ENCODE measurements around the gene NOP58.
"Not testable (repeated sequence)": the region's sequence is repeated elsewhere in the genome, so short reads cannot be mapped to it uniquely, and the experiment has no call there.

Gene NOP58

GRCh38 chr2:202307690-202308089, 42.1 kb downstream of the NOP58 start:
- no peak for DNase-seq

GRCh38 chr2:202311823-202312388, 46.3 kb downstream of the NOP58 start:
- DNase-seq: no peak

DNA sequence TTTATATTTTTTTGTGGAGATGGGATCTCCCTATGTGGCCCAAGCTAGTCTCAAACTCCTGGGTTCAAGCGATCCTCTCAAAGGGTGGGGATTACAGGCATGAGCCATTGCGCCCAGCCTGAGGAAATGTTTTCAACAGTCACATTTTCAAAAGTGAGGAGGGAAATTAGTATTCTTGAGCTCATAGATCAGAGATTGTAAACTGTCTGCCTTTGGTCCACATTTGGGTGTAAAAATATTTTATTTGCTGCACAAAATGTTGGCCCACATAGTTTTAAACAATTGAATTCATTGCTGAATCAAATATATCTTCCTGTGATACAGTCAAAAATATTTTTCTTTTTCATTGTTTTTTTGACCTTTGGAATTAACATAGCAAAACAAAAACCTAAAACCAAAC, 48.6 kb downstream of the NOP58 start:
- DNase-seq: no peak

DNA sequence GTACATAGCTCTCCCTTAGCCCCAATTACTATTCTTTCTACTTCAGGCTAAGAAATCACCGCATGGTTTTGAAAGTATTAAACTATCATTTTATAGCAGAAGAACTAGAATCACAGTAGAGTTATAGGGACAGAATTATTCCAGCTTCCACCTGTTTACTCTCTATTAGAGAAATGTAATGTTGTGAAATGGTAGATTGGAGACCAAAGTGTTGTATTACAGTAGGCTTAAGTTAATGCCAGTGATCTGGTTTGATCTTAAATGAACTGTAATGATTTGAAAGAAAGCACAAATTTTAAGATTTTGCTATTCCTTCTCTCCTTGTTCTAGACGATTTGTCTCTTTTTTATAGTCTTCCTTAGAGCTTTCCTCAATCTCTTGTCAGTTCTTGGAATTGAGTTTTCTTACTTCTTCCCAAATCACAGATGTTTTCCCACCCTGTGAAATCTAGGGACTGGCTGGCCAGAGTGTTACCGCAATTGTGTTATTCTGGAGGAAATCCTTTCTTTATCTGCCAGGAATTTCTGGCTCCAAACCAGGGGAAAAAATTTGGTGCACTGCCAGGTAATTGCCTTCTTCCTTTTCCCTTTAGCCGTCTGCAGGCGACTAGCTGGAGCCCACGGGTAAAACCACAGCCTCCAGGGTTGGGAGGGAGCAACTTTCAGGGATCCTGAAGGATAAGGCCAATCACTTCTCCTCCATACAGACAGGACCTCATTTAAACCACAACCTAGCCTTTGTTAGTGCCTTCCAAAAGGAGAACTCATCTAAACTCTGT, 51.7 kb downstream of the NOP58 start:
- no peak for DNase-seq

DNA sequence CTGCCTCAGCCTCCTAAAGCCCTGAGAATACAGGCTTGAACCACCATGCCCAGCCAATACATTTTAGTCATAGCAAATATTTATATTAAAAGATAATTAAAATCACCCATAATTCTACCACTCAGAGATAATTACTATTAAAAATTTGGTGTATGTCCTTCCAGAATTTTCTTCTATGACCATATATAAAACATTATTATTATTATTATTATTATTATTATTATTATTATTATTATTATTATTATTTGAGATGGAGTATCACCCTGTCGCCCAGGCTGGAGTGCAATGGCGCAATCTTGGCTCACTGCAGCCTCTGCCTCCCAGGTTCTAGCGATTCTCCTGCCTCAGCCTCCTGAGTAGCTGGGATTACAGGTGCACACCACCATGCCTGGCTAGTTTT, 54.8 kb downstream of the NOP58 start:
- DNase-seq: not testable (repeated sequence)

DNA sequence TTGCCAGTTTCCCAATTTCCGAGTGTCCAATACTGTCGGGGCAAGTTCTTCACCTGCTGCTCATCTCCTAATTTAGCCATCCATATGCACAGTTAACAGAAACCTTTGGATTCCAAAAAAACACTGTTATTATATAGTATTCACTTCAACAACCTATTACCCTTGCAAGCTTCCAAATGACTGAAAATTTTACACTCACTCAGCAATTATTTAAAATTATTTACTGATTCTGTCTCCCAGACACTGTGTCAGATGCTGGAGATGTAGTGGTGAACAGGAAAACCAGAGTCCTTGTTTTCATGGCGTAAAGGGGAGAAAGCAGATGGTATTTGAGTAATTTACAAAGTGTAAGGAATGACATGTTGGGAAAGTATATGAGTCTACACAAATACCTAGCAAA, 56.9 kb downstream of the NOP58 start:
- DNase-seq: no peak

- DNase-seq: no peak
Observed at GRCh38 chr2:202327858-202328257, 62.3 kb downstream of the NOP58 start.

- DNase-seq: no peak
Observed at GRCh38 chr2:202335791-202336467, 70.4 kb downstream of the NOP58 start.

- no peak for DNase-seq
Observed at GRCh38 chr2:202337151-202337550, 71.6 kb downstream of the NOP58 start.

GRCh38 chr2:202337706-202338346, 72.3 kb downstream of the NOP58 start:
- no peak for DNase-seq

DNA sequence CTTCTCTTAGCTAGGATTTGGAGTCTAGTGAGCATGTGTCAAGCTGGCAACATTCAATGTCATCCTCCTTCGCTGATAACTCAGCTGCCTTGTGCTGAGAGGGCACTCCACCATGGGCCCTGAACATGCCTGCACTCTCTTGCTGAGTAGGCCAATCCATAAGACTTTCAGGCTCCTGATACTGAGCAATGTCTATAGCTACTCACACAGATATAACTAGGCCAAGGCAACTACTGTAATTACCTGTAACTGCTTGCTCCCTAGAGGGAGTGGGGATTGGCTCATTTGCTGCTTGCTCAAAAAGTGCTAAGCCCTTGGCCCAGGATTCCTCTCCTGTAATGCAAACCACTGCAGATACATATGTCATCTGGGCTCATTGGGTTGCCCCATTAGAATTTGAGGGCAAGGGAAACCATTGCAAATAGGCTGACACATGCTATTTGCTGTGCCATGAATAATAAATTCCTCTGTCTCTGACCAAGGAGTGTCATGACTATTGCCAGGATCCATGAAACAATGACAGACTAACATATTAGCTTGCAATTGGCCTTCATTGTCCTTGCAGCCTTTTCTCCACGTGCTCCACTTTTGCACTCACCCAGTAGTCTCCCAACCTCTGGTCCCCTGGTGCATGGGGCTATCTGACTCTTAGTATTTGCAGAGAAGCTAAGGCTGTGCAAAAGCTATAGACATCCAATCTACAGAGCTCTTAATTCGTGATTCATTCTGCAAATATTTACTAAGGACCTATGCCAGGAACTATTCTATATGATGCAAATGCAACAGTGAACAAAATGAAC, 73.7 kb downstream of the NOP58 start:
- no peak for DNase-seq

GRCh38 chr2:202344178-202344577, 78.6 kb downstream of the NOP58 start:
- DNase-seq: no peak

GRCh38 chr2:202346180-202346579, 80.6 kb downstream of the NOP58 start:
- DNase-seq: no peak

Data from activated CD4-positive, alpha-beta T cell treated with anti-CD3 and anti-CD28 coated beads for 48 hours (primary cell).